ENCODE data around the gene BAIAP2L2. TPM values are rescaled to one million over a fixed set of nuclear protein-coding genes. Genes with fewer than 3 reads are reported as not detected.

BAIAP2L2 gene
- total and polyA plus RNA-seq, 2 of the 4 experiments (the other 2 are of a cell fraction): 0.18 to 0.46 TPM

DNA sequence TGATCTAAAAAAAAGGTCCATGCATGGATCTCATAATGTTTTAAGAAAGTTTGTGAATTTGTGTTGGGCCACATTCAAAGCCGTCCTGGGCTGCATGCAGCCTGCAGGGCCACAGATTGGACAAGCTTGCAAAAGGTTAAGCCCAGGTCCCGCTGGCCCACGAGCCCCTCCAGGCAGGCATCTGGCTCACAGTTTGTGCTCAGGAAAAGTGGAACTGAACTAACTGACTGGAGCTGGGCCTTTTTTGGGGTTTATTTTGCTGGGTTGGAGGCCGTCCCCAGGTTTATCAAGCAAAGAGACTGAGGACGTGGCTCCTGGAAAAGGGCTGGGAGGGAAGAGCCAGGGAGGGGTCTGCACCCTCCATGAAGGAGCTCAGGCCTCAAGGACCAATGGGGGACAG lies 32.1 kb upstream of the BAIAP2L2 start:
- in situ Hi-C loops (cut with MboI; ENCODE audit: low sequenced_read_pairs): no loop called here
- ChIA-PET CTCF (no interaction called here), POLR2A (ENCODE audit: unreplicated experiment) (no interaction called here)
- 83% methylated on average over 2 of the region's 5 CpGs; no CpG with 5 or more reads in 1 of the 2 experiments for WGBS, 2 experiments (ENCODE audit: extremely low coverage in 2 of 2, insufficient read length in 1 of 2)
- Histone ChIP-seq H3K56ac (ENCODE audit: extremely low read depth, insufficient read depth, low read length) (no peak overlapping the region), H3K14ac (replicated peaks; ENCODE audit: low read depth, low read length) (no peak overlapping the region), H4K5ac (ENCODE audit: low read depth, low read length) (no peak overlapping the region), H3K4me3 (ENCODE audit: insufficient read depth, low read depth, low read length) (no peak overlapping the region), H2AFZ (replicated peaks; ENCODE audit: low read length, poor library complexity) (no peak overlapping the region), H2BK120ac (ENCODE audit: low read depth, low read length) (no peak overlapping the region), H2BK15ac (ENCODE audit: low read depth, low read length) (no peak overlapping the region), H2BK5ac (ENCODE audit: low read depth, low read length, poor library complexity, severe bottlenecking) (no peak overlapping the region), H3K4me2 (ENCODE audit: low read depth, low read length) (no peak overlapping the region), H2AK9ac (replicated peaks; ENCODE audit: low read depth, low read length, poor library complexity) (no peak overlapping the region), H2AK5ac (ENCODE audit: low read depth, low read length) (no peak overlapping the region), H3K23ac (ENCODE audit: low read depth, low read length) (no peak overlapping the region), H2BK20ac (ENCODE audit: low read depth, low read length) (no peak overlapping the region), H3K27ac (ENCODE audit: insufficient read depth, low read length) (no peak overlapping the region), H3K4ac (ENCODE audit: low read depth, low read length) (no peak overlapping the region), H3K79me1 (ENCODE audit: low read depth in 1 of 2, low read length in 2 of 2) (no peaks in the 10 kb centered on the region), H4K91ac (ENCODE audit: insufficient read depth, low read depth, low read length) (no peak overlapping the region), H3K18ac (ENCODE audit: low read depth, low read length) (no peak overlapping the region), H3K9me1 (ENCODE audit: insufficient read depth, low read length) (peaks cover 10% of the 10 kb centered on the region; the same call in 1 of the 2 replicates), H3K36me3 (ENCODE audit: control insufficient read depth, insufficient read depth, low read length) (no peaks in the 10 kb centered on the region), H3K4me1 (ENCODE audit: control insufficient read depth, insufficient read depth, low read length) (peaks cover 5% of the 10 kb centered on the region), H4K20me1 (ENCODE audit: insufficient read depth, low read length) (no peaks in the 10 kb centered on the region), H4K8ac (ENCODE audit: low read depth in 2 of 2, low read length in 2 of 2) (no peak overlapping the region), H3K27me3 (ENCODE audit: control insufficient read depth, insufficient read depth, low read length) (no peaks in the 10 kb centered on the region), H3K9me3 (ENCODE audit: control insufficient read depth, insufficient read depth, low read length) (no peaks in the 10 kb centered on the region), H3K9ac (ENCODE audit: low read depth, low read length) (no peak overlapping the region)
- intact Hi-C loops (cut with micrococcal nuclease): no loop called here
- TF ChIP-seq FOS (IDR thresholded peaks at IDR 0.05; ENCODE audit: low read depth, low read length) (no peak), CTCF (conservative IDR thresholded peaks at IDR 0.05; ENCODE audit: low read depth, low read length) (no peak), SMC3 (IDR thresholded peaks at IDR 0.05; ENCODE audit: low read depth, low read length) (no peak), NFE2L2 (IDR thresholded peaks at IDR 0.05; ENCODE audit: low read depth, low read length) (no peak), CHD1 (IDR thresholded peaks at IDR 0.05; ENCODE audit: low read depth, low read length) (no peak), RFX5 (IDR thresholded peaks at IDR 0.05; ENCODE audit: low read depth, low read length) (no peak), MAFK (IDR thresholded peaks at IDR 0.05; ENCODE audit: low read depth, low read length) (no peak)
- TF ChIP-seq, protein P1, sequence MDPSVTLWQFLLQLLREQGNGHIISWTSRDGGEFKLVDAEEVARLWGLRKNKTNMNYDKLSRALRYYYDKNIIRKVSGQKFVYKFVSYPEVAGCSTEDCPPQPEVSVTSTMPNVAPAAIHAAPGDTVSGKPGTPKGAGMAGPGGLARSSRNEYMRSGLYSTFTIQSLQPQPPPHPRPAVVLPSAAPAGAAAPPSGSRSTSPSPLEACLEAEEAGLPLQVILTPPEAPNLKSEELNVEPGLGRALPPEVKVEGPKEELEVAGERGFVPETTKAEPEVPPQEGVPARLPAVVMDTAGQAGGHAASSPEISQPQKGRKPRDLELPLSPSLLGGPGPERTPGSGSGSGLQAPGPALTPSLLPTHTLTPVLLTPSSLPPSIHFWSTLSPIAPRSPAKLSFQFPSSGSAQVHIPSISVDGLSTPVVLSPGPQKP (IDR thresholded peaks at IDR 0.05; ENCODE audit: borderline replicate concordance, low read depth, low read length): no peak
- no peak for ATAC-seq (ENCODE audit: low read depth)
- dilution Hi-C loops (cut with HindIII; ENCODE audit: low sequenced_read_pairs, unreplicated experiment): no loop called here
- BruUV-seq (replicated peaks): no TSS peak
- DNase-seq: no peak

Measured in IMR-90 (cell line).